Left forelimb (tissue), 1 donor: ENCODE results near the gene GVQW3.
A peak's percentile ranks its signal among the peaks of the same experiment; 100 is the strongest.
"Not testable (repeated sequence)": the region's sequence is repeated elsewhere in the genome, so short reads cannot be mapped to it uniquely, and the experiment has no call there.

Source experiments
- DNase-seq: peaks from one replicate; pipeline ENCODE4 v3.0.0-alpha.2; 2018; ENCODE audit warnings: low spot score

The GVQW3 gene

DNA sequence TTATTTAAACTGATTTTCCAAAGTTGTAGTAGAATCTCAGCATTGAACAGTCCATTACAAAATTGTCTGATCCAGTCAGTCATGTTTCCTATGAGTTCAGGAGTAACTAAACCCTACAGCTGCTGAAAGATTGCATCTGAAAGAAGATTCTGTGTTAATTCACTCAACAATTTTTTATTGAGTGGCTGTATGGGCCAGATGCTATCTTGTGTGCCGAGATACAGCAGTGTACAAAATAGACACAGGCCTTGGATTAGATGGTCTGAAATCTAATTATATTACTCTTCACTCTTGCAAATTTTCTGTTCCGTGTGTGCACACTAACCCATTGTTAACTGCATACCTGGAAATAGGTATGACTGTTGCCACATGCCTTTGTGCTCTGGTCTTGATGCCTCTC lies 7.3 kb downstream of the GVQW3 start:
- no peak for DNase-seq

DNA sequence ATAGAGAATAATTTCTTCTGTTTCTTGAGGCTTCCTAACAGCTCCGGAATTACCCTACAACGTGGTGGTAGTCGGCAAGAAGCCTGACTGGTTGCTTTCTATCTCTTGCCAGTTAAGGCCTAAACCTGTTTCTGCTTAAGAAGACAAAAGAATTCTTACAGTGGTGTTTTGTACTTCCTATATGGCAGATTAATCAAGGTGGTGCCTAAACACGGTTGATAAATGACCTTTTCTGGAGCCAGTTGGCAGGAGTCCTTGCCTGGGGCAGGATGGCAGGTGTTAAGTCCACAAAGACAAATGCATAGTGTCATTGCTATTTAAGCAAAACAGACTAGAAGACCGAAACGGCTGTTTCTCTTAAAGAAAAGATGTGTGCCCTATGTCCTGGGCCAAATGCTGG lies 9.9 kb downstream of the GVQW3 start:
- no peak for DNase-seq

DNA sequence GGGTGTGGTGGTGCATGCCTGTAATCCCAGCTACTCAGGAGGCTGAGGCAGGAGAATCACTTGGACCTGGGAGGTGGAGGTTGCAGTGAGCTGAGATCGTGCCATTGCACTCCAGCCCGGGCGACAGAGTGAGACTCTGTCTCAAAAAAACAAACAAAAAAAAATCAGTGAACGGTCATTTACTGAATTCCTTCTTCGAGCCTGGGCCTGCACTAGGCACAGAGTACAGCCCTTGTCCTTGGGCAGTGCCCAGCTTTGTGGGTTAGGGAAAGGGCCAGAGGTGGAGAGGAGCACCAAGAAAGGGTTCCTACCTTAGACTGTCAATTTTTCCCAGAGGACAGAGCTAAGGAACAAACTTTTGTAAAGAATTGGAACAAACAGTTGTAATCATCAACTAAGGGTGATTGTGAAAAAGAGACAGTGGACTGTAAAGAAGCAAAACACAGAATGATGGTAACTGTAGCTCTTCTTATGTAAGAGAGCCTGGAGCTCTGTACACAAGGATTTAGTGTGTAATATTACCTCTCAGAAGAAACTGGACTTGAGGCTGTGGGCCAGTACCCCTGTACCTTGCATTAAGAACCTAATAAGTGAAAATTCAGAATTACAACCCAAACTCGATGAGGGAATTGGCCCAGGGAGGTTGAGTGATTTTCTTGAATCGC lies 10.8 kb downstream of the GVQW3 start:
- no peak for DNase-seq

DNA sequence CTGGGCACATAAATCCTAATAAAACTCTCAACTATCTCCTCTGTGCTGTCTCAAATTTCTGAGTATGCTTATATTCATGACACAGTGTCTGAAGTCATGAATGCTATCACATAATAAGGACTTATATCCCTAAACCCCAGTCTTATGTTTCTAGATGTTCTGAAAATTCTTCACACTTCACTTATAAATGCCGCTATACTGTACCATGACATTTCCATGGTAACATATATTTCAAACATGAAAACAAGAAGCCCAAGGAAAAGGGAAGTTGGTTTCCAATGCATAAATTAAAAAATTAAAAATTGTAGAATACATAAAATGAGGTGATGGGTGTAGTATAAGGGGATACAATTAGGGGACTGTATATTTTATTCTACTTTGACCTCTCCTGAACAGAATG lies 11.7 kb downstream of the GVQW3 start:
- DNase-seq = no peak

DNA sequence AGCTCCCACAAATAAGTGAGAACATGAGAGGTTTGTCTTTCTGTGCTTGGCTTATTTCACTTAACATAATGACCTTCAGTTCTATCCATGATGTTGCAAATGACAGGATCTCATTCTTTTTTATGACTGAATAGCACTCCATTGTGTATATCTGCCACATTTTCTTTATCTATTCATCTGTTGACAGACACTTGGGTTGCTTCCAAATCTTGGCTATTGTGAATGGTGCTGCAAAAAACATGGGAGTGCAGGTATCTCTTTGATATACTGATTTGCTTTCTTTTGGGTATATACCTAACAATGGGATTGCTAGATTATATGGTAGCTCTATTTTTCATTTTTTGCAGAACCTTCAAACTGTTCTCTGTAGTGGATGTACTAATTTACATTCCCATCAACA lies 13.3 kb downstream of the GVQW3 start:
- DNase-seq = no peak

DNA sequence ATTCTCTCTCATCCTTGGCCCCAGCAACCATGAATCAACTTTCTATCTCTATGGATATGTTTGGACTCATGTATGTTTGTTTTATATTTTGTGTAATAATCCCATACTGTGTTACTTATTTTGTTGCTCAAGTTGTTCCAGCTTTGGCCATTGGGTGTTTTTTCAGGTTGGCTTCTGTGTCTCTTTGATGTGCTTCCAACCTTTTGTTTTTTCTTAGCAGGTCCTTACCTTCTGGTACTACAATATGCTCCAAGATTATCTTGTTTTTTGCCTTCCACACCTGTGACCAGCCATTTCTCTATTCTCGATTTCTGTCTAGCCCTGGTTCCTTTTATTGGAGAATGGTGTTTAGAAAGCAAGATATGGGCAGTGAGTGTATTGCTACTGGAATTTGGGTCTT lies 14.2 kb downstream of the GVQW3 start:
- DNase-seq = no peak

DNA sequence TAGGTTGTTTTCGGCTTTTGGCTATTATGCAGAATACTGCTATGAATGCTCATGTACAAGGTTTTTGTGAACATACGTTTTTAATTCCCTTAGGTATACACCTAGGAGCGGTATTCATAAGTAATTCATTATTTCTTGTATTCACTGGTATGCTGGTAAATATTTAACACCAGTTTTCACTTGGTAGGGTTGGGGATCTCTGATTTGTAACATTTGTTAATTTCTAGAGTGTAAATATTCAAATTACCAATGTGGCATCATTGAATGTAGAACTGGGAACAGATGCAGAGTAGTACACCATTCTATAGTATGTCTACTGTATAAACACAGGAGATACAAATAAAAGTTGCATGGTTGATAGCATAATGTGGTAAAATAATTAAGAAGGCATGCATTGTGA lies 16.3 kb downstream of the GVQW3 start:
- DNase-seq = no peak

DNA sequence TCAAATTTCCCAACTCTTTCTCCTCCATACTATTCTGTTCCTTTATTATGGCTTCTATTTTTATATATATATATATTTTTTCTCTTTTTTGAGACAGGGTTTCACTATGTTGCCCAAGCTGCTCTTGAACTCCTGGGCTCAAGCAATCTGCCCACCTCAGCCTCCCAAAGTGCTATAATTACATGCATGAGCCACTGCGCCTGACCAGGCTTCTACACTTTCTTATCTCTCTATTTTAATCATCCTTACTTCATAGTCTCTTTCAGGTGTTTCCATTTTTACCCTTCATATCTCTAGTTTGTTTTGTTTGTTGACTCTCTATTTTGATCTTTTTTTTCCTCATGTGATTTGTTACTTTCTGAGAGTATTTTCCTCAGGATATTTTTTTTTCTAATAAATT lies 19.8 kb downstream of the GVQW3 start:
- no peak for DNase-seq

DNA sequence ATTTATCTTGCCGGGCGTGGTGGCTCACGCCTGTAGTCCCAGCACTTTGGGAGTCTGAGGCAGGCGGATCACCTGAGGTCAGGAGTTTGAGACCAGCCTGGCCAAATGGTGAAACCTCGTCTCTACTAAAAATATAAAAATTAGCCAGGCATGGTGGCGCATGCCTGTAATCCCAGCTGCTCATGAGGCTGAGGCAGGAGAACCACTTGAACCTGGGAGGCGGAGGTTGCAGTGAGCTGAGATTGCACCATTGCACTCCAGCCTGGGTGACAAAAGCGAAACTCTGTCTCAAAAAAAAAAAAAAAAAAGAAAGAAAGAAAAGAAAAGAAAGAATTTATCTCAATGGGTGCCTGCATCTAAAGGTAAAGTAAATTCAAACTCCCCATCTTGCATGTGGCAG lies 20.4 kb downstream of the GVQW3 start:
- DNase-seq = not testable (repeated sequence)

DNA sequence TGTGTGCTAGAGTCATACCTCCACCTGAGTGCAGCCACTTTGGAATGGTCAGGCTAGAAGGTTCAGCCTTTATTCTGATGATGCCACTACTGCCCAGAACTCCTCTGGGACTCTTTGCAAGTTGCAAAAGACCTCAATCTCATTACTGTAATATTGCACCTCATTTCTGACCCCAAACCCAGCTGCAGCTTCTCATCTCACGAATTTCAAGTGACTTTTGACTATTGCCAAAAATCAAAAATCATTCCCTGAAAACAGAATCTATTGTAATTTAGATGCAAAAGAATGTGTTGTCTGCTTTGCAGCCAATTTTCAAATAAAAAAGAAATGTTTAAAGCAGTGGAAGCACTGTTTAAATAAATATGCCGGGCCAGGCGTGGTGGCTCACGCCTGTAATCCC lies 25.2 kb downstream of the GVQW3 start:
- no peak for DNase-seq

DNA sequence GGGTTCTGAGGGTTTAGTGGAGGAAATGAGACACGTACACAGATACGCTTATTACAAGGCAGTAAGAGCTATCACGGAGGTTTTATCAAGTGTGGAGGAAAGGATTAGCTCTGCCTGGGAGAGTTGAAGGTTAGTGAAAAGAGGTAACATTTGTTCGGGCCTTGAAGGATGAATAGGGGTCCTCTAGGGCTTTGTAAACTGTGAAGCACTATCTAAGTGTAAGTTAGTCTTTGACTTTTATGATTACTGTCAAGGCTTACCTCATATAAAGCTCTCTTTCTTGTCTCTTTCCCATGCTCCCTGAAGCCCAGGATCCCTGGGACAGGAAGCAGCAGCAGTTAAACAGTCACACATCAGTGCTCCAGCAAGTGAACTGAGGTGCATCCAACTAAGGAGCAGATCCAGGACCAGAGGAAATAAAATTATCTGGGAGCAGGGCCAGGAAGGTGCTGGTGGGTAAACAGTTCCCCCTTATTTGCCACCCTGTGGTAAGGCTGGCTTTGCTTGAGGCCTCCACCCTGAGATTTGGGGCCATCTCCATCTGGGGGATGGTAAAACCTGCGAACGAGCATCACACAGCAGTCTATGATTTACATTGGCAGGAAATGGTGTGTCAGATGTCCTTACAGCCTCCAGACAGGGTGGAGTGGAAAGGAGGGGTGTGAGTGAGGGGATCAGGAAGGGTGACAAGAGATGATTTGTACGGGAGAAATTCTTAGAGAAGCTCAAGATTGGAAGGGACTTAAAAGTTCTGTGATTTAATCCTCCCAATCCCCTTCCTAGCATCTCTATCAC lies 27.2 kb downstream of the GVQW3 start:
- DNase-seq = no peak

DNA sequence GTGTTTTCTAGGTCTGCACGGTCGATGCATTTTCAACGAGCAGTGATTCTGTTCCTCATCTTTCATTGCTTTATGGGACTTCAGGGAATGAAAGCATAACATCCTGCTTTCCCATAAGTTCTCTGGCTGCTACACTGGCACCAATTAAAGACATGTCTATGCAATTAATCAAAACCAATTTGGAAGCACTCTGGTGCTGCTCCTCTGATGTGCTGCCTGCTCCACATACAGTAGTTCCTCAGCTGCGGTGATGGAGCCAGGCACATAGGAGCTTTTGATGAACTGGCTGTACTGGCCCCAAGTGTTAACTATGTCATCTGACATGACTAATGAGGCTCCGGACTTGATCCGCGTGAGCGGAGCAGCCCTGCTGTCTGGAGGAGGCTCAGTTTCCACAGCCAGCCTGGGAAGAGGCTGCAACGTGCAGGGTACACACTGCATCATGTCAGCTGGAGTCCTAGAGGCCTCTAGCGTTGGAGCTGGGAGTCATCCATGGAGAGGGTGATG lies 29.8 kb downstream of the GVQW3 start:
- DNase-seq = no peak

DNA sequence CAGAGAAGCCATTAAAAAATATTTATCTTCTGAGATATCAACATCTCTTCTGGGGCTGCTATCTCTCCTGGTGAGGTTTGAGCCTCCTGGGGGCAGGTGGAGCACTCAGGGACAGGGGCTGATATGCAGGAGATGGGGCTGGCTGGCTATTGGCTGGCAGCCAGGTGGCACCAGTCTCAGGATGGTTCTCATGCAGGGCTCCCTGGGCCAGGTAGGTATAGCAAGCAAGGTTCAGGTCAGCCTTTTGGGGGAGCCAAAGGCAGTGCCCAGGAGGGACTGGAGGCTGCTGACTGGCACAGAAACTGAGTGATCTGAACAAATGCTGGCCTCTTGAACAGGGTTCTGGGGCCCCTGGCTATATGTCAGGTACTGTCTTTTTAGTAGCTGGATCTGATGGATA lies 34.0 kb downstream of the GVQW3 start:
- DNase-seq = no peak

DNA sequence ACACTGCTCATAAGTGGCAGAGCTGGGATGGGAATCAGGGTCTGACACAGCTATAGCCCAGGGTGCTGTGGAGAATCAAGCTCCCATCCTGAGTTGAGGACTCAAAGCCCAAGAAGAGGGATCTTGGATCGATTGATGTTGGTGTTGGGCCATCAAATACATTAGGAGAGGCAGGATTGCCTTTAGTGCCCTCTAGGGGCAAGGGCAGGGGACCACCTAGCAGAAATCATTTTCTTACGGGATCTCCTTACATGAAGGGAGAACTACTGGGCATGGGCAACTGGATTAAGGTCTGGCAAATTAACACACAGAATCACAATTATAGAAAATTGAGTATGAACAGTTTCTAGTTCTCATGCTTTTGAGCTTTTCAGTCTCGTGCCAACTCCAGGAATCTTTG lies 38.8 kb downstream of the GVQW3 start:
- DNase-seq = no peak

DNA sequence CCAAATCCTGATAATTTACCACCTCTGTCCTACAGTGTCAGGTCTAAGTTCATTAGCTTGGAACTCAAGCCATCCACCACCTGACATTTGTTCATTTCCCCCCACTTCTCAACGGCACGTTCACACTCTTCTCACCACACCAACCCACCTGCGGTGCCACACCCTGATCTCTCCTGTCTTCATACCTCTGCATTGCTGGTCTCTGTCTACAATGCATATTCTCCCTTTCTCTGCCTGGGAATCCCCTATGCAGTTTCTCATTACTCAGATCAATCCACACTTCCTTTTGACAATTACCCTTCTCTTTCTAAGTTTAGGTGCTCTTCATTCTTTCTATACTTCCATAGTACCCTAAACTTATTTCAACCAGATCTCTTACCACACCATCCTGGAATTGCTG lies 43.3 kb downstream of the GVQW3 start:
- DNase-seq = no peak

DNA sequence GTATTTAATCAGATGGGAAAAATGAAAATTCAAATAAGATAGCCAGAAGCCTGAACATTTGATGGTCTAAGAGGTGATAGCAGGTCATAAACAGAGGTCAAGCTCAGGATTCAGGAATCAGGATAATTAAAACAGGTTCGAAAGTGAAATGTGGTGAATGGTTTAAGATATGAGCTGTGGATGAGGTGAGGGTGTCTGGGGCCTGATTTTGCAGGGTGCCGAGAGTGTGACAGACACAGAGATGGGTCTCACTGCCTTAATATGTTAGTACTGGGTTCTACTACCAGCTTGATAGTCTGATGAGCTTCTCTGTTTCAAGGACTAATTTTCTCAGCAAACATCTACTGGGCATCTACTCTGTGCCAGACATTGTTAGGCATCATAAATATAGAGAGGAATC lies 43.8 kb downstream of the GVQW3 start:
- DNase-seq = no peak

DNA sequence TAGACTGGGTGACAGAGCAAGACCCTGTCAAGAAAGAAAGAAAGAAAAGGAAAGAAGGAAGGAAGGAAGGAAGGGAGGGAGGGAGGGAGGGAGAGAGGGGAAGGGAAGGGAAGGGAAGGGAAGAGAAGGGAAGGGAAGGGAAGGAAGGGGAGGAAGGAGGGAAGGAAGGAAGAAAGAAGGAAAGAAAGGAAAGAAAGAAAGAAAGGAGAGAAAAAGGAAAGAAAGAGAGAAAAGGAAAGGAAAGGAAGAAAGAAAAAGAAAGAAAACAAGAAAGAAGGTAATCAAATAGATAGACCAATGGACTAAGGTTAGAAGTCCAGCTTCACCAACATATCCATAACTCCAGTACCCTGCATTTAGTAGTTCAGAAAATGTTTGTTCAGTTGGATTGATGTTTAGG lies 45.5 kb downstream of the GVQW3 start:
- DNase-seq = no peak

DNA sequence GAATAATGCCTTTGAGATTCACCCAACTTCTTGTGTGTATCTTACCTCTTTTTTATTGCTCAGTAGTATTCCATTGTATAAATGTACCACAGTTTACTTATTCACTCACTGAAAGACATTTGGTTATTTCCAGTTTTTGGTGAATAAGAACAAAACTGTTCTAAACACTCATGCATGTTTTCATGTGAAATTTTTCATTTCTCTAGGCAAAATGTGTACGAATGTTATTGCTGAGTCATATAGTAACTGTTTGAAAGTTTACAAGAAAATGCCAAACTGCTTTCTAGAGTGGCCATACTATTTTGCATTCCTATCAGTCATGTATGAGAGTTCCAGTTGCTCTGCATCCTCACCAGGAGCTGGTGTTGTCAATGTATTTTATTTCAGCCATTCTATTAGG lies 54.9 kb downstream of the GVQW3 start:
- no peak for DNase-seq

DNA sequence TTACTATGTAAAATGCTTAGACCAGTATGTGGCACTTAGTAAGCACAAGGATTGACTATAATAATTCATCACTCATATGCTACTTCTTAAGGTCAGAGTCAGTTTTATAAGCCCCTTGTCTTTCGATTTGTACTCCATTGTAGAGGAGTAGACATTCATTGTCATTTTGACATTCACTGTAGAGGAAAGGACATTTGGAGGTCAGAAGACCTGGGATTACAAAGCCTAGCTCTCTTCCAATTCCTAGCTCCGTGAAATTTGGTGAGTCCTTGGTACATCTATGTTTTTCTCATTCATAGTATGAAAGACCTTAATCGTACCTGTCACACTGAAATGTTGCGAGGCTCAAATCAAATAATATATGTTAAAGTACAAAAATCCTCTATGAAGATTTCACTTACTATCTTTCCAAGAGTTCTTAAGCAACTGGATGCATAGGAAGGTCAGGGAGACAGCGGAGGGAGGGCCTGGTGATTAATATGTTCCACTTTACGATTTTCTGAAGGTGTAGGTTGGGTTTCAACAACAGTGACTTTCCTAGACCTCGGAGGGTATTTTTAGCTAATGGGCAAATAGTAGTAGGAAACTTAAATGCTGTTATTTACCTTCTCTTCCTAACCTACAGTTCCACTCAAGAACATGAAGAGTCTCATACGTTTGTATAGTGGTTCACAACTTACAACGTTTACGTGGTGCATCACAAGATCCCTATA lies 62.3 kb downstream of the GVQW3 start:
- no peak for DNase-seq

DNA sequence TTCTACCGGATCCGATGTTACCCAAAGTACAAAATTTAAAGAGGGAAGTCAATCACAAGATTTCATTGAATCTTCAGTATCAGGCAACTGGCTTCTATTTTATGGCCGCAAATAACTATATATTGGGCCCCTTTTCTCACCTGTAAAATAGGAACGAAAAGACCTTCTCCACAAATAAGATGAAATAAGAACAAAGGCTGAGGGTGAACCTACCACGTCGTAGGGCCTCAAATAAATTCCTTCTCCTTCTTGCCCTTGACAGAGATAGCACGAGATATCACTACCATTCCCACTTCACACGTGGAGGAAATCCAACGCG lies 62.9 kb downstream of the GVQW3 start:
- no peak for DNase-seq

DNA sequence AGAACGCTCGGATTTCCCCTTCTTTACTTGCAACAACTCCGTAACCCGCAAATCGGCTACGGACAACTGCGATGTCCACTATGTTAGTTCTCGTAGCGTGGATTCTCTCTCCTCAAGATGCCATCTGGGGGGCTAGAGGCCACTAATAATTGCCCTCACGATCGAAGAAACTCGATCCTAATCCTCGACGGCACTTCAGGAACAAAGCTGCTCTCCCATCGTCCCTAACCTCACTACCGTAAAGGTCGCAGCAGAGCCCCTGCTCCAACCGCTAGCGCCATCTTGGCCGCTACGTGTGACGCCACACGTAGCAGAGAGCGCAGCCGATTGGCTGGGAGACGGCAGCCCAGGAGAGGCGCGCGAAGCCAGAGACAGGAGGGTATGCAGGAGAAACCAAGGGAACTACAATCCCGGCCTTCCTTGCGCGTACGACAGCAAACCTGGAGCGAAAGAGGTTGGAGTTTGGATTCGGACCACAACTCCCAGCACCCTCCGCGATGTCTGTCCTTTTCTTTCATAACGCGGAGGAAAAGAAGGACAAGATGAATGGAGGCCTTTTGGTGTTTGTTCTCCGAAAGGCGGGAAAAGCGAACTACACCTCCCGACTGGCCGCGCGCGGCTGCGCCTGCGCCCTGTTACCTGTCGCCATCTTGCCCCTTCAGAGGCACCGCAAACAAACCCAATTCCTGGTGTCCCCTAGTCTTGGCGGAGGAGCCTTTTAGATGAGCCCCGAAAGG lies 63.4 kb downstream of the GVQW3 start, which contains the start of gene EMSY:
Gene EMSY, plus strand, starts transcription at position 635 of the 737 bp plus-strand sequence. CDS start 1,921 bp downstream, outside the sequence.
- peak; percentile 95 for DNase-seq
